SU-DHL-6 (cell line): ENCODE data around the gene SLC11A1.

Experiments used
- EZH2phosphoT487 ChIP-seq: fragments of 200-600 bp; sonication (generic), shearing (Covaris generic); conservative IDR thresholded peaks from 2 replicates; pipeline ENCODE4 v1.6.1; 2018; ENCODE audit warnings: mild to moderate bottlenecking, antibody characterized with exemption, low read length, moderate library complexity, mixed read lengths
- TF ChIP-seq, protein P1 (sequence below): fragments of 200-600 bp; sonication (generic); IDR thresholded peaks from one replicate; pipeline ENCODE4 v1.5.1; 2017; ENCODE audit warnings: antibody characterized with exemption, mild to moderate bottlenecking, low read length, moderate library complexity; ENCODE audit not compliant: insufficient read depth, poor library complexity, severe bottlenecking

DNA sequence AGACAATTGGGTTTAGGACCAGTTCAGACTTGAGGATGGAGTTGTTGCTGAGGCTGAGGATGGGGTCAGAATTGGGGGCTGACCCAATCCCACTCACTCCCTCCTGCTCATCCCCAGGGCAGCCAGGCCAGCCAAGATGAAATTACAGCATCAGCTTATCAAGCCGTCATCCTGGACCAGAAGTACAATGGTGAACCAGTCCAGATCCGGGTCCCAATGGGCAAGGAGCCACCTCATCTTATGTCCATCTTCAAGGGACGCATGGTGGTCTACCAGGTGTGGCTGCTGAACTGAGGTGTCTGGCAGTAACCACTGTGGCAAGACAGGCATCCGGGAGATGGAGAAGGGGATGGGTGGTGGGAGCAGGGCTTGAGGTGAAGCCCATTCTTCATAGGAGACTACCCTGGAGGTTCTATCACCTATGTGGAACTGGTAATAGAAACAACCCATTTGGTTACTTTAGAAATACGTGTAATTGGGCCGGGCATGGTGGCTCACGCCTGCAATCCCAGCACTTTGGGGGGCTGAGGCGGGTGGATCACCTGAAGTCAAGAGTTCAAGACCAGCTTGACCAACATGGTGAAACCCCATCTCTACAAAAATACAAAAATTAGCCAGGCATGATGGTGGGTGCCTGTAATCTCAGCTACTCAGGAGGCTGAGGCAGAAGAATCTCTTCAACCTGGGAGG, 50.7 kb downstream of the SLC11A1 start:
- TF ChIP-seq, protein P1, sequence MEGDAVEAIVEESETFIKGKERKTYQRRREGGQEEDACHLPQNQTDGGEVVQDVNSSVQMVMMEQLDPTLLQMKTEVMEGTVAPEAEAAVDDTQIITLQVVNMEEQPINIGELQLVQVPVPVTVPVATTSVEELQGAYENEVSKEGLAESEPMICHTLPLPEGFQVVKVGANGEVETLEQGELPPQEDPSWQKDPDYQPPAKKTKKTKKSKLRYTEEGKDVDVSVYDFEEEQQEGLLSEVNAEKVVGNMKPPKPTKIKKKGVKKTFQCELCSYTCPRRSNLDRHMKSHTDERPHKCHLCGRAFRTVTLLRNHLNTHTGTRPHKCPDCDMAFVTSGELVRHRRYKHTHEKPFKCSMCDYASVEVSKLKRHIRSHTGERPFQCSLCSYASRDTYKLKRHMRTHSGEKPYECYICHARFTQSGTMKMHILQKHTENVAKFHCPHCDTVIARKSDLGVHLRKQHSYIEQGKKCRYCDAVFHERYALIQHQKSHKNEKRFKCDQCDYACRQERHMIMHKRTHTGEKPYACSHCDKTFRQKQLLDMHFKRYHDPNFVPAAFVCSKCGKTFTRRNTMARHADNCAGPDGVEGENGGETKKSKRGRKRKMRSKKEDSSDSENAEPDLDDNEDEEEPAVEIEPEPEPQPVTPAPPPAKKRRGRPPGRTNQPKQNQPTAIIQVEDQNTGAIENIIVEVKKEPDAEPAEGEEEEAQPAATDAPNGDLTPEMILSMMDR, result no peak
- TF ChIP-seq EZH2phosphoT487, result no peak
